22Rv1 (cell line): Measurements from ENCODE around the gene NT5DC3.

Experiments
- H3K27ac ChIP-seq: fragments of 450-650 bp; 2 replicates; pipeline ENCODE4 v1.5.1; 2017
- ZFX ChIP-seq: fragments of 450-650 bp; IDR thresholded peaks from 2 replicates; pipeline ENCODE4 v1.6.1; 2017; ENCODE audit warnings: antibody characterized with exemption, borderline replicate concordance
- TF ChIP-seq, protein P1 (sequence below): fragments of 450-650 bp; IDR thresholded peaks from 2 replicates; pipeline ENCODE4 v1.5.1; 2017; ENCODE audit warnings: mild to moderate bottlenecking

The NT5DC3 gene

GRCh38 chr12:103821773-103822172 lies 19.3 kb downstream of the NT5DC3 start:
- TF ChIP-seq, protein P1, sequence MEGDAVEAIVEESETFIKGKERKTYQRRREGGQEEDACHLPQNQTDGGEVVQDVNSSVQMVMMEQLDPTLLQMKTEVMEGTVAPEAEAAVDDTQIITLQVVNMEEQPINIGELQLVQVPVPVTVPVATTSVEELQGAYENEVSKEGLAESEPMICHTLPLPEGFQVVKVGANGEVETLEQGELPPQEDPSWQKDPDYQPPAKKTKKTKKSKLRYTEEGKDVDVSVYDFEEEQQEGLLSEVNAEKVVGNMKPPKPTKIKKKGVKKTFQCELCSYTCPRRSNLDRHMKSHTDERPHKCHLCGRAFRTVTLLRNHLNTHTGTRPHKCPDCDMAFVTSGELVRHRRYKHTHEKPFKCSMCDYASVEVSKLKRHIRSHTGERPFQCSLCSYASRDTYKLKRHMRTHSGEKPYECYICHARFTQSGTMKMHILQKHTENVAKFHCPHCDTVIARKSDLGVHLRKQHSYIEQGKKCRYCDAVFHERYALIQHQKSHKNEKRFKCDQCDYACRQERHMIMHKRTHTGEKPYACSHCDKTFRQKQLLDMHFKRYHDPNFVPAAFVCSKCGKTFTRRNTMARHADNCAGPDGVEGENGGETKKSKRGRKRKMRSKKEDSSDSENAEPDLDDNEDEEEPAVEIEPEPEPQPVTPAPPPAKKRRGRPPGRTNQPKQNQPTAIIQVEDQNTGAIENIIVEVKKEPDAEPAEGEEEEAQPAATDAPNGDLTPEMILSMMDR: no peak
- no peak for TF ChIP-seq ZFX
- no peak overlapping the region for H3K27ac ChIP-seq

DNA sequence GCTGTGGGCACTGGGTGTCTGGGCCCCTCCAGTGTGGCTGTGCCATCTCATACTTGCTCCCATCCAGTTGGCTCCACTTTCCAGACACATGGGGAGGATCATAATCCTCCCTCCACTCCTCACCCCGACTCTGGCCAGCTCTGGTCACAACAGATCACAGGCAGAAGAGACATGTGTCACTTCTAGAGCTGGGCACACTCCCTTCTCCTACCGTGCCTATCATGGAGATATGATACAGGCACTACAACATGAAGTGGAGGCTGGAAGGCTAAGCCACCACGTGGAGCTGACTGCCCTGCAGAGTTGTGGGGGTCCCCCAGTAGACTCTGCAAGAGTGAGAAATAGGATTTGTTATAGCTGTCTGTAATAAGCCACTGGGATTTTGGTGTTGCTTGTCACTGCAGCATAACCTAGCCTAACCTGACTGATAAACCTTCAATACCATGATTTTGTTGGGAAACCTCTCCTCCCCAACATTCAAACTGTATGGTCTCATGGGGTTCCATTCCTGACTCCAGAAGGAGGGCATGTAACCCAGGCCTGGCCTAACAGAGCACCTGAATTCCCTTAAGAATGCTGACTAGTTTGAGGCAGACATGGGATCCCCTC lies 20.0 kb downstream of the NT5DC3 start:
- TF ChIP-seq, protein P1: no peak
- no peak overlapping the region for H3K27ac ChIP-seq

DNA sequence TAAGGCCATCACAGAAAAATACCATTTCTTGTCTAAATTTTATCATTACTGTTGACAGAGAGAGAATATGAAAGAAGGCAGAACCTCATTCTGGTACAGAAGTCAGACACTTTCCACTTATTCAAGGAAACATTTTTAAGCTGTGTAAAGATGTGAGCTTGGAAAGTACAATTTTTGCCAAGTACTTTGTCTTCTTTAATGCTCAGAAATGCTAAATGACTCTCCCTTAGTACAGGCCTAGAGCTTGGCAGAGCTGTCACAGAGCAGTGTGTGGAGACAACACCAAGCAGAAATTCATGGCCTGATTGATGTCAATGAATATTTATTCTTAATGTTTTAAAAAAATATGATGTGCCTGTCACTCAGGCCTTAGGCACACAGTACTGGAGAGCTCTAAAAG lies 20.7 kb downstream of the NT5DC3 start:
- H3K27ac ChIP-seq: no peak overlapping the region
- TF ChIP-seq ZFX: no peak
- TF ChIP-seq, protein P1: no peak

GRCh38 chr12:103819892-103820291 lies 21.1 kb downstream of the NT5DC3 start:
- TF ChIP-seq, protein P1: no peak
- TF ChIP-seq ZFX: no peak
- no peak overlapping the region for H3K27ac ChIP-seq

GRCh38 chr12:103819312-103819711 lies 21.7 kb downstream of the NT5DC3 start:
- TF ChIP-seq ZFX: no peak
- TF ChIP-seq, protein P1: no peak
- H3K27ac ChIP-seq: no peak overlapping the region

- TF ChIP-seq ZFX: no peak
- TF ChIP-seq, protein P1: no peak
- no peak overlapping the region for H3K27ac ChIP-seq
These were observed 23.2 kb downstream of the NT5DC3 start for GRCh38 chr12:103817791-103818190.

GRCh38 chr12:103816663-103817062 lies 24.4 kb downstream of the NT5DC3 start:
- no peak overlapping the region for H3K27ac ChIP-seq
- TF ChIP-seq, protein P1: no peak
- no peak for TF ChIP-seq ZFX
